DMS153 treated with DMSO at 0.1 percent for 48 hours (cell line): ENCODE data around the gene ADAM10.
"Not testable (repeated sequence)": the region's sequence is repeated elsewhere in the genome, so short reads cannot be mapped to it uniquely, and the experiment has no call there.

ENCODE experiments used
- DNase-seq: peaks from one replicate; lab custom pipeline; 2025; ENCODE audit not compliant: unreplicated experiment; lab: John Stamatoyannopoulos, UW

ADAM10 gene

DNA sequence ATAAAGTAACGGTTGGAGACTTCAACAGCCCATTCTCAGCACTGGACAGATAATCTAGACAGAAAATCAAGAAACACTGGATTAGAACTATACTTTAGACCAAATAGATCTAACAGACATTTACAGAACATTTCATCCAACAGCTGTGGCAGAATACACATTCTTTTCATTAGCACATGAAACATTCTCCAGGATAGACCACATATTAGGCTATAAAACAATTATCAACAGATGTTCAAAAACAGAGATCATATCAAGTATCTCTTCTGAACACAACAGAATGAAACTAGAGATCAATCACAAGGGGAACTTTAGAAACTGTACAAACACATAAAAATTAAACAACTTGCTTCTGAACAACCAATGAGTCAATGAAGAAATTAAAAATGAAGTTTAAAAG is 133.3 kb downstream of the ADAM10 start:
- no peak for DNase-seq

DNA sequence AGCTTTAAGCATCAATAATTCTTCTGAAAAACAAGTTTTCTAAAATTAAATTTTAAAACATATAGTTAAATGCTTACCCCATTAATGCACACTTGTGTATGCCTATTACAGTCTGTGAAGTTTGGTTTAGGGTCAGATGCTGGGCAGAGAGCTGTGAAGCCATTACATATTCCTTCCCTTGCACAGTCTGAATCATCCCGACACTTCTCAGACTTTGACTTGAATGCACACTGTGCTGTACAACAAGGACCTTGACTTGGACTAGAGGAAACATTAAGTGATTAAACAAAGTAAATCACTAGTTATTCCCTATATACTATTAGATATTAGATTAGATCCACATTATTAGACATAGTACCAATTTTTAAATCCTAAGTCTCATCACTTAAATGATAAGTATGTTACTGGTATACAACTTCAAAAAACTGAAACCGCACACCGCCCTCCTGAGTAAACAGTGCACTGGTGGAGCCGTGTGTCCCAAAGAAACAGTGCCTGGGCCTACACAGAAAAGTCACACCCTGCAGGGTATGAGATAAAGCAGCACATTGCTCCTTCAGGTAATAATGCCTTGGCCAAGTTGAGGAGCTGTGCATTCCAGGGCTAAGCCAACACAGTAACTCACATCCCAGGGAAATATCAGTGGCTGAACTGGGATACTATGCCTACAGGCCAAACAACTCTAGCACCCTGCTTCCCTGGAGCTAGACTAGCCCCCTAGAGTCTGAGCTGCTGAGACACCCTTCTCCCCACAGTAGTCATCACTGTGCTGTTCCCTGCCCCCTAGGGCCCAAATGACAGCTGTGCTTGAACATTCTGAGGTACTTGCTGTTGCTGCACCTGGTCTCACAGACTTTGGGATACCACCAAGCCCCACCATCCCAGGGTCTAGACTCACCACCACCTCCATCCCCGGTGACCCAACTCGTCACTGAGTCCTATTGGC is 137.5 kb downstream of the ADAM10 start:
- no peak for DNase-seq

GRCh38 chr15:58608711-58609110 is 140.8 kb downstream of the ADAM10 start:
- no peak for DNase-seq

GRCh38 chr15:58608129-58608590 is 141.3 kb downstream of the ADAM10 start:
- no peak for DNase-seq

- DNase-seq = no peak
Measured at GRCh38 chr15:58606577-58607080, 142.9 kb downstream of the ADAM10 start.

DNA sequence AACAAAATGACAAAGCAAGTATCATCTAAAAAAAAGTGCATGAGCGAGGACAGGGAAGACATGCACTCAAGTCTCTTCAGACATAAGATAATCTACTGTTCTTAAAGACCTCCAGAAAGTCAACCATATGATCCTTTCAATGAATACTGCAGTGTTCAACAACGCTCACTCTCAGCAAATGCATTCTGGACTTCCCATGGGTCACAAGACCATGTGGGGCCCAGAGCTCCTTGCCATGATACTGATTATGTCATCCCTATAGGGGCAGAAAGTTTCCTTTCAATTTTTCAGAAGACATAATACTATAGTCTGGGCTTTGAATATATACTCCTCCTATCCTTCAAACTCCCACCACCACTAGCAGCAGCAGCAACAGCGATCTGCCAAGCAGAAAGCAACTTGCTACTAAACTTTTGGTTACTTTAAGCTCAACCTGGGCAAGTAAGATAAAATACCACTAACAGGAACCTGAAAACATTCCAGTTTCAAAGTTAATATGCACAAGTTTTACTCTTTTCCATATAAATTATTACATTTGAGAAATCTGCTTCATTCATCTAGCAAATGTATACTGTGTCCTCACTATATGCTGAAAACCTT is 143.5 kb downstream of the ADAM10 start:
- DNase-seq = no peak

DNA sequence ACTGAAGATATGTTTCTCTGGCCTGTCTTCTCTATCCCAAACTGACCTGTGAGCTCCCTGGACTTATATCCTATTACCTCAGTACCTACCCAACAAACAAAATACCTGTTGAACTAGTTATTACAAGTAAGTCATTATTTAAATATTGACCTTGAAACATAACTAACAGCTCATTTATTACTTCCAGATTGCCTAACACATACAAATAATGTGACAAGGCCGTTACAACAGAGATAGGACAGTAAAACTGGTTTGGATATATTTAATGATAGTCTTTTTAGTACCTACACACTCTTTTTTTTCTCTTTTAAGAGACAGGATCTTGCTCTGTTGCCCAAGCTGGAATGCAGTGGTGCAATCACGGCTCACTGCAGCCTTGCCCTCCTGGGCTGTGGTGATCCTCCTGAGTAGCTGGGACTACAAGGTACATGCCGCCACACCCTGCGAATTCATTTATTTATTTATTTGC is 145.0 kb downstream of the ADAM10 start:
- DNase-seq = no peak

GRCh38 chr15:58603927-58604326 is 145.6 kb downstream of the ADAM10 start:
- DNase-seq = not testable (repeated sequence)

DNA sequence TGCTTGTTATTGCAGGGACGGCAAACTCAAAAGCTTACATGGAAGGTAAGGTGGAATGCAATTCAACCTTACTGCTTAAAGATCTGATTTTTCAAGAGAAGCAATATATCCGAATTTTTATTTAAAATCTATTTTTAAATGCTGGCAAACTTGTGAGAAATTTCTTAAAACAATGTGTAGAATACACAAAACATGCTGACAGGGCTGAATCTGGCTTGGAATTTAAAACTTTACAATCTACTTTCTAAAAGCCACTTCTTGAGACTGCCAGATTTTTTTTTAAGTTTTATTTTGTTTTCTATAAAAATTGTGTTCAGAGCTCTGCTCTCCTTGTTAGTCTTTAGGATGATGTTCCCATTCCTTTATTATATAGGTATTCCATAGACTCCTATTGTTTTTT is 146.7 kb downstream of the ADAM10 start:
- DNase-seq = no peak

GRCh38 chr15:58598829-58599210 is 150.7 kb downstream of the ADAM10 start:
- DNase-seq = no peak

DNA sequence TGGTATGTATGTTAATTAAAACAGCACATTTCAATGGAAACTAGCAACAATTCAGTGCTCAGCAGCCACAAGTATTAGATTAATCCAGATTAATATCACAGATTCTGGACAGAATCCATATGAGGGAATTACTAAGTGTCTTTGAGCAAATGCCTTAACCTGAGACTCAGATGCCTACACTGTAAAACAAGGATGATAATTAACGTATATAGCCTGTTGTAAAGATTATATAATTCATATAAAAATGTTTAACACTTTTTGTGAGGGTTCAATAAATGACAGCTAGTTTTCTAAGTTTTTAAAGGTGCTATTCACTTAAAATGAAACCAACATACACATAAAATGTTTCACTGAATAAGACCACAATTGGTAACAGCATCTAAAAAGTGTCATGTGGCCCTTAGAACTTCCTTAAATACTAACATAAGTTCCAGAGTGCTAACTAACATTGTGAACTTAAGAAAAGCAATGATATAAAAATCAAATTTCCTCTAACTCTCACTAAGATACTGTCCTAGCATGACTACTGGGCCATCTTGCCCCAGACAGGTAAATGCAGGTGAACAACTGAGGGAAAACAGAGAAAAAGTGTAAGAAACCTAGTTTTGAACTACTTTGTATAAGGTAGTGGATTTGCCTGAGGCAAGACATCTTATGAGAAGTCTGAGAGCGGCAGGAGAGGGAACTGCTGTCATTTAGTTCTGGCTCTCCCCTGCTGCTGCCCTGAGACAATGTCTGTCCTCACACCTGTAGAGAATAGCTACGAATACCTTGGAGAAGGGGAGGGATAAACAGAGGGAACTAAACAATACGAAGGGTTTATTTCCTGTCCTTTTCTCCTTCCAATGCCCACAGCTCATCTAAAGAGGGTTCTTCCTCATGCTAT is 151.3 kb downstream of the ADAM10 start:
- no peak for DNase-seq

- no peak for DNase-seq
Measured at GRCh38 chr15:58595516-58596263, 153.8 kb downstream of the ADAM10 start.

GRCh38 chr15:58594898-58595297 is 154.6 kb downstream of the ADAM10 start:
- no peak for DNase-seq

- DNase-seq = no peak
Measured at GRCh38 chr15:58593870-58594269, 155.6 kb downstream of the ADAM10 start.

DNA sequence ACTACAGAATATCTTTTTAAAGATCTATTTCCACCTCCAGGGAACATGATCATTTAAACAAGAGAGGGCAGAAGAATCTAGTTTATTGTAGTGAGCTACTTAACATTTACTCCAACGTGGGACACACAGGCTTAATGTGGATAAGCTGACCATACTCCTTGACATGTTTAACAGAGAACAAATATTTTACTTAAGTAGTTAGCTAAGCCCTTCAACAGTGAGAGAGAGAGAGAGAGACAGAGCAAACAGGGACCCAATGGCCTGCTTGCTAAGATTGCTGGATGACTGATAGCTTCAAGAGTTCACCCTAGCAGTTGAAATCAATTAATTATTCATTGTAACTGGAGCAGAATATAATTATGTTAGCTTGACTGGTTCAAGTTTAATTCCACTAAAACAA is 158.6 kb downstream of the ADAM10 start:
- DNase-seq = no peak

DNA sequence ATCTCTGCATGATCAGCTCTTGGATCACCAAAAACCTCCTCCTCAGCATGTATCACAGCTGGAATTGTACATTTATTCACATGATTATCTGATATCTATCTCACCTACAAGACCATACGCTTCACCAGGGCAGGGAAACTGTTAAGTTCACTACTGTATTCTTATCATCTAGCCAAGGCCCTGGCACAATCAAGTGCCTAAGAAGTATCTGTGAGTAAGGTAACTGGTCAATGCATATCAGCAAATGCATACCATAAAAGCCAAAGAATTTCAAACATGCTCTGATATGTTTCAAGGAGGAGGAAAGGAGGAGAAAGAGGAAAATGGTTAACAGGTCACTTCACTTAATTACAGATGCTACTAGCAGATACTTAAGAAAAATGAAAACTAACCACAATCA is 159.3 kb downstream of the ADAM10 start:
- DNase-seq = no peak

DNA sequence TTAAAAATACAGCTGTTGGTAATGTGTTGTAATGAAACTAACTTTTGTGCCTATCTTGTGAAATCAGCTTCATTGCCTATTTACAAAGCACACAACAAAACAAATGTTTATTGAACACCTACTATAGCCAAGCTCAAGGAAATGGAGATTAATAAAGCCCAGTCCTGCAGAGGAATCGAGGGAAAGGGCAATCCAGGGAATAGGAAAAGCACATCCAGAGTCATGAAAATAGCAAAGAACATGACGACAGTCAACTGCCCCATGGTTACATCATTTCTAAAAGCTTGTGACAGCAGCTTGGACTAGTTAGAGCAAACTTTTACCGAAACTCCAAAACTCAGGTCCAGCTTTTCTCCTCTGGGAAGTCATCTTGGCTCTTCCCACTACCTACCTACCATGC is 160.5 kb downstream of the ADAM10 start:
- no peak for DNase-seq

GRCh38 chr15:58588096-58588495 is 161.4 kb downstream of the ADAM10 start:
- DNase-seq = no peak

DNA sequence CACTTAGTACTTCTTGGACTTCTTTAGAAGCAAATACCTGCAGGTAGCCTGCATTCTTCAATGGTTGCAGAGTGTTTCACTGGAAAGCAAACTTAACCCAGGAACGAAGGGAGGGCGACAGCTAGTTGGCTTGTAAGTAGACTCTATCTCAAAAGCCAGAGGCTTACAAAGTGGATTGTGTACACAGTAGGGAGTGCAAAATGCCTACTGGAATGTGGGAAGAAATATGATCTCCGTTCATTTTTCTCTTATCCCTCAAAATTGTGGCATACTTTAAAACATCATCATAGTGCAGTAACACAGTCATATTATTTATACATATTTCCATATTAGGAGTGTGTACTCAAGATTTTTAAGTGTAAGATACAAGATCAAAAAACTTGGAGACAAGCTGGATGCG is 162.0 kb downstream of the ADAM10 start:
- no peak for DNase-seq

DNA sequence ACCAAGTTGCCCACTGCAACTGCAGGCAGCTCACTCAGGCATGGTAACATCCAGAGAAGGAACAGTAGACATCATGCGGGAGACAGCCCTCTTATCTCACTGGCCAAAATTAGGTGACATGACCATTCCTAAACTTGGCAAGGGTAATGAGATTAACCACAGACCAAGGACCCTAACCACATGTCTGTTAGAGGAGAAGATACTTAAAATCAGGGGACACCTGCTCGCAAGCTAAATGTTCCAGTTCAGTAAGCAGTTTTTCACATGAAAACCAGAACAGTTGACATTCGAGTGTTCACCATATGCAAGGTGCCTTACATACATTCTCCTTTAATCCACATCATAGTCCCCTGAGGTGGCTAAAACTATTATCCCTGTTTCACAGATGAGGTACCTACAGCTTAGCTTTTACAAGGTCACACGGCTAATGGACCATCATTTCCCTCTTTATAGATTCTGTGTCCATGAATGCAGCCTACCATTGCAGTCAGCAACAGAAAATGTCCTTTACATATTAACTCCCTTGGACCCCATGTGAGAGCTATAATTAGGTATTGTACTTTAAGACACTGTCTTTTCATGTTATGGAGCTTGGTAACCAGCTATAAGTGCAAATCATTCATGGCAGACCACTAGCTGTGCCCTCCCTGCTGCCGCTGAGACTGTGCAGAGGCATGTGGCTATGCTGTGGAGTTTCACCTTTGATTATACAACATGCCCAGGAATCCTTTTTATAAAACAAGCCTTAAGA is 163.6 kb downstream of the ADAM10 start:
- DNase-seq = no peak
